ENCODE measurements around the gene PROM1.

DNA sequence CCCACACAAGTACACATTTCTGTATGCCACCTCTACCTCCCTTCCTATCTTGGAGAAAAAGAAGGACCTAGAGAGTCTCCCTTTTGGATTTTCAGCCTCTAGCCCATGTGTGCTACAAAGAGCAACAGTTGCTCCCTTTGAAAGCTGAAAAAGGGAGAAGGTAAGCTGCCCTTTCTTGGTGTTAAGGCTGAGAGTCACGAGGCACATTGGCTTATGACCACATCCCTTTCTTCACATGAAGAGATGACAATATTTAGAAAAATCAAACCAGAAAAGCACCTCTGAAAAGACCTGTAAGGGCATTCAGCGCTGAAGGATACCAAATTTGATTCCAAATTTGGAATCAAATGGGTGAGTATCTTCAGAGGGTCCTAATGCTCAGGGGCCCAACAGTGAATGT lies 138.9 kb downstream of the PROM1 start:
- no peak for TF ChIP-seq RFX5 (IDR thresholded peaks at IDR 0.05; ENCODE audit: borderline replicate concordance, low read depth, low read length)
- TF ChIP-seq TEAD4 (IDR thresholded peaks at IDR 0.05; ENCODE audit: low read depth, low read length): no peak
- TF ChIP-seq GABPA (IDR thresholded peaks at IDR 0.05; ENCODE audit: borderline replicate concordance, insufficient read depth, low read length): no peak
- no peak for TF ChIP-seq KDM1A (IDR thresholded peaks at IDR 0.05; ENCODE audit: borderline replicate concordance, low read length)
- TF ChIP-seq TAF1 (IDR thresholded peaks at IDR 0.05; ENCODE audit: low read depth, low read length): no peak
- TF ChIP-seq EGR1 (IDR thresholded peaks at IDR 0.05; ENCODE audit: borderline replicate concordance, low read depth, low read length): no peak
- TF ChIP-seq CBX5 (IDR thresholded peaks at IDR 0.05; ENCODE audit: low read depth, low read length): no peak
- TF ChIP-seq SRF (IDR thresholded peaks at IDR 0.05; ENCODE audit: low read depth, low read length): no peak
- no peak for TF ChIP-seq CREB1 (IDR thresholded peaks at IDR 0.05)
- TF ChIP-seq, protein P1, sequence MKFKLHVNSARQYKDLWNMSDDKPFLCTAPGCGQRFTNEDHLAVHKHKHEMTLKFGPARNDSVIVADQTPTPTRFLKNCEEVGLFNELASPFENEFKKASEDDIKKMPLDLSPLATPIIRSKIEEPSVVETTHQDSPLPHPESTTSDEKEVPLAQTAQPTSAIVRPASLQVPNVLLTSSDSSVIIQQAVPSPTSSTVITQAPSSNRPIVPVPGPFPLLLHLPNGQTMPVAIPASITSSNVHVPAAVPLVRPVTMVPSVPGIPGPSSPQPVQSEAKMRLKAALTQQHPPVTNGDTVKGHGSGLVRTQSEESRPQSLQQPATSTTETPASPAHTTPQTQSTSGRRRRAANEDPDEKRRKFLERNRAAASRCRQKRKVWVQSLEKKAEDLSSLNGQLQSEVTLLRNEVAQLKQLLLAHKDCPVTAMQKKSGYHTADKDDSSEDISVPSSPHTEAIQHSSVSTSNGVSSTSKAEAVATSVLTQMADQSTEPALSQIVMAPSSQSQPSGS (IDR thresholded peaks at IDR 0.05; ENCODE audit: low read length): no peak
- TF ChIP-seq, protein P2, sequence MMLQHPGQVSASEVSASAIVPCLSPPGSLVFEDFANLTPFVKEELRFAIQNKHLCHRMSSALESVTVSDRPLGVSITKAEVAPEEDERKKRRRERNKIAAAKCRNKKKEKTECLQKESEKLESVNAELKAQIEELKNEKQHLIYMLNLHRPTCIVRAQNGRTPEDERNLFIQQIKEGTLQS (IDR thresholded peaks at IDR 0.05; ENCODE audit: insufficient read depth, low read depth, low read length): no peak
- TF ChIP-seq FOSL1 (IDR thresholded peaks at IDR 0.05; ENCODE audit: insufficient read depth, low read depth, low read length): no peak
- TF ChIP-seq, protein P3, sequence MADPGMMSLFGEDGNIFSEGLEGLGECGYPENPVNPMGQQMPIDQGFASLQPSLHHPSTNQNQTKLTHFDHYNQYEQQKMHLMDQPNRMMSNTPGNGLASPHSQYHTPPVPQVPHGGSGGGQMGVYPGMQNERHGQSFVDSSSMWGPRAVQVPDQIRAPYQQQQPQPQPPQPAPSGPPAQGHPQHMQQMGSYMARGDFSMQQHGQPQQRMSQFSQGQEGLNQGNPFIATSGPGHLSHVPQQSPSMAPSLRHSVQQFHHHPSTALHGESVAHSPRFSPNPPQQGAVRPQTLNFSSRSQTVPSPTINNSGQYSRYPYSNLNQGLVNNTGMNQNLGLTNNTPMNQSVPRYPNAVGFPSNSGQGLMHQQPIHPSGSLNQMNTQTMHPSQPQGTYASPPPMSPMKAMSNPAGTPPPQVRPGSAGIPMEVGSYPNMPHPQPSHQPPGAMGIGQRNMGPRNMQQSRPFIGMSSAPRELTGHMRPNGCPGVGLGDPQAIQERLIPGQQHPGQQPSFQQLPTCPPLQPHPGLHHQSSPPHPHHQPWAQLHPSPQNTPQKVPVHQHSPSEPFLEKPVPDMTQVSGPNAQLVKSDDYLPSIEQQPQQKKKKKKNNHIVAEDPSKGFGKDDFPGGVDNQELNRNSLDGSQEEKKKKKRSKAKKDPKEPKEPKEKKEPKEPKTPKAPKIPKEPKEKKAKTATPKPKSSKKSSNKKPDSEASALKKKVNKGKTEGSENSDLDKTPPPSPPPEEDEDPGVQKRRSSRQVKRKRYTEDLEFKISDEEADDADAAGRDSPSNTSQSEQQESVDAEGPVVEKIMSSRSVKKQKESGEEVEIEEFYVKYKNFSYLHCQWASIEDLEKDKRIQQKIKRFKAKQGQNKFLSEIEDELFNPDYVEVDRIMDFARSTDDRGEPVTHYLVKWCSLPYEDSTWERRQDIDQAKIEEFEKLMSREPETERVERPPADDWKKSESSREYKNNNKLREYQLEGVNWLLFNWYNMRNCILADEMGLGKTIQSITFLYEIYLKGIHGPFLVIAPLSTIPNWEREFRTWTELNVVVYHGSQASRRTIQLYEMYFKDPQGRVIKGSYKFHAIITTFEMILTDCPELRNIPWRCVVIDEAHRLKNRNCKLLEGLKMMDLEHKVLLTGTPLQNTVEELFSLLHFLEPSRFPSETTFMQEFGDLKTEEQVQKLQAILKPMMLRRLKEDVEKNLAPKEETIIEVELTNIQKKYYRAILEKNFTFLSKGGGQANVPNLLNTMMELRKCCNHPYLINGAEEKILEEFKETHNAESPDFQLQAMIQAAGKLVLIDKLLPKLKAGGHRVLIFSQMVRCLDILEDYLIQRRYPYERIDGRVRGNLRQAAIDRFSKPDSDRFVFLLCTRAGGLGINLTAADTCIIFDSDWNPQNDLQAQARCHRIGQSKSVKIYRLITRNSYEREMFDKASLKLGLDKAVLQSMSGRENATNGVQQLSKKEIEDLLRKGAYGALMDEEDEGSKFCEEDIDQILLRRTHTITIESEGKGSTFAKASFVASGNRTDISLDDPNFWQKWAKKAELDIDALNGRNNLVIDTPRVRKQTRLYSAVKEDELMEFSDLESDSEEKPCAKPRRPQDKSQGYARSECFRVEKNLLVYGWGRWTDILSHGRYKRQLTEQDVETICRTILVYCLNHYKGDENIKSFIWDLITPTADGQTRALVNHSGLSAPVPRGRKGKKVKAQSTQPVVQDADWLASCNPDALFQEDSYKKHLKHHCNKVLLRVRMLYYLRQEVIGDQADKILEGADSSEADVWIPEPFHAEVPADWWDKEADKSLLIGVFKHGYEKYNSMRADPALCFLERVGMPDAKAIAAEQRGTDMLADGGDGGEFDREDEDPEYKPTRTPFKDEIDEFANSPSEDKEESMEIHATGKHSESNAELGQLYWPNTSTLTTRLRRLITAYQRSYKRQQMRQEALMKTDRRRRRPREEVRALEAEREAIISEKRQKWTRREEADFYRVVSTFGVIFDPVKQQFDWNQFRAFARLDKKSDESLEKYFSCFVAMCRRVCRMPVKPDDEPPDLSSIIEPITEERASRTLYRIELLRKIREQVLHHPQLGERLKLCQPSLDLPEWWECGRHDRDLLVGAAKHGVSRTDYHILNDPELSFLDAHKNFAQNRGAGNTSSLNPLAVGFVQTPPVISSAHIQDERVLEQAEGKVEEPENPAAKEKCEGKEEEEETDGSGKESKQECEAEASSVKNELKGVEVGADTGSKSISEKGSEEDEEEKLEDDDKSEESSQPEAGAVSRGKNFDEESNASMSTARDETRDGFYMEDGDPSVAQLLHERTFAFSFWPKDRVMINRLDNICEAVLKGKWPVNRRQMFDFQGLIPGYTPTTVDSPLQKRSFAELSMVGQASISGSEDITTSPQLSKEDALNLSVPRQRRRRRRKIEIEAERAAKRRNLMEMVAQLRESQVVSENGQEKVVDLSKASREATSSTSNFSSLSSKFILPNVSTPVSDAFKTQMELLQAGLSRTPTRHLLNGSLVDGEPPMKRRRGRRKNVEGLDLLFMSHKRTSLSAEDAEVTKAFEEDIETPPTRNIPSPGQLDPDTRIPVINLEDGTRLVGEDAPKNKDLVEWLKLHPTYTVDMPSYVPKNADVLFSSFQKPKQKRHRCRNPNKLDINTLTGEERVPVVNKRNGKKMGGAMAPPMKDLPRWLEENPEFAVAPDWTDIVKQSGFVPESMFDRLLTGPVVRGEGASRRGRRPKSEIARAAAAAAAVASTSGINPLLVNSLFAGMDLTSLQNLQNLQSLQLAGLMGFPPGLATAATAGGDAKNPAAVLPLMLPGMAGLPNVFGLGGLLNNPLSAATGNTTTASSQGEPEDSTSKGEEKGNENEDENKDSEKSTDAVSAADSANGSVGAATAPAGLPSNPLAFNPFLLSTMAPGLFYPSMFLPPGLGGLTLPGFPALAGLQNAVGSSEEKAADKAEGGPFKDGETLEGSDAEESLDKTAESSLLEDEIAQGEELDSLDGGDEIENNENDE (IDR thresholded peaks at IDR 0.05; ENCODE audit: insufficient replicate concordance, low read length): no peak
- TF ChIP-seq RXRA (IDR thresholded peaks at IDR 0.05; ENCODE audit: insufficient read depth, low read depth, low read length): no peak

All from H1 (cell line).